Coronary artery (tissue), 2 donors: ENCODE data around the gene CBLN3.
A peak's percentile ranks its signal among the peaks of the same experiment; 100 is the strongest.

Experiments
- DNase-seq: peaks from one replicate; pipeline ENCODE4 v3.0.0-alpha.2; 2017; ENCODE audit warnings: low spot score
- H3K27ac ChIP-seq, 2 donors: fragments of 200-600 bp; sonication (generic); one replicate each; pipeline ENCODE4 v1.5.1; 2016 to 2019
- H3K4me3 ChIP-seq: fragments of 200-600 bp; sonication (generic); 2 replicates; pipeline ENCODE4 v1.5.1; 2016; ENCODE audit warnings: mild to moderate bottlenecking, moderate library complexity
- CTCF ChIP-seq: fragments of 200-600 bp; sonication (generic); IDR thresholded peaks from one replicate; pipeline ENCODE4 v1.5.1; 2019; ENCODE audit warnings: antibody characterized with exemption

Gene CBLN3

GRCh38 chr14:24434676-24435075 lies 5.2 kb upstream of the CBLN3 start:
- Histone ChIP-seq H3K4me3 (no peak overlapping the region), H3K27ac (no peak overlapping the region)
- no peak for DNase-seq
- no peak for TF ChIP-seq CTCF

- no peak overlapping the region for H3K27ac ChIP-seq
- no peak for TF ChIP-seq CTCF
- no peak for DNase-seq
- no peak overlapping the region for H3K4me3 ChIP-seq
Observed at GRCh38 chr14:24434036-24434435, 4.6 kb upstream of the CBLN3 start.

GRCh38 chr14:24432259-24433131 lies 3.0 kb upstream of the CBLN3 start:
- Histone ChIP-seq H3K4me3 (peak overlapping the region; percentile 89), H3K27ac (peak overlapping the region in 1 of 2 donors; percentile 99)
- no peak for DNase-seq
- no peak for TF ChIP-seq CTCF

- Histone ChIP-seq H3K27ac (peak overlapping the region; percentile 96 to 99), H3K4me3 (peak overlapping the region; percentile 89)
- TF ChIP-seq CTCF, result peak; percentile 77
- peak; percentile 93 for DNase-seq
Observed at GRCh38 chr14:24431569-24432258, 2.2 kb upstream of the CBLN3 start.

- peak overlapping the region; percentile 96 to 99 for H3K27ac ChIP-seq
- peak overlapping the region; percentile 89 for H3K4me3 ChIP-seq
- DNase-seq, result no peak
- TF ChIP-seq CTCF, result no peak
Observed at GRCh38 chr14:24430682-24431568, 1.5 kb upstream of the CBLN3 start.

GRCh38 chr14:24430143-24430681 lies 744 bp upstream of the CBLN3 start:
- Histone ChIP-seq H3K27ac (peak overlapping the region; percentile 96 to 99), H3K4me3 (peak overlapping the region; percentile 89)
- peak; percentile 92 for DNase-seq
- no peak for TF ChIP-seq CTCF
